Measurements from ENCODE around the gene SKOR1. TPM values are rescaled to one million over a fixed set of nuclear protein-coding genes. Genes with fewer than 3 reads are reported as not detected.
A peak's percentile ranks its signal among the peaks of the same experiment; 100 is the strongest.

The SKOR1 gene
- total RNA-seq, 1 donor from 2014 or later = 0.48 TPM

DNA sequence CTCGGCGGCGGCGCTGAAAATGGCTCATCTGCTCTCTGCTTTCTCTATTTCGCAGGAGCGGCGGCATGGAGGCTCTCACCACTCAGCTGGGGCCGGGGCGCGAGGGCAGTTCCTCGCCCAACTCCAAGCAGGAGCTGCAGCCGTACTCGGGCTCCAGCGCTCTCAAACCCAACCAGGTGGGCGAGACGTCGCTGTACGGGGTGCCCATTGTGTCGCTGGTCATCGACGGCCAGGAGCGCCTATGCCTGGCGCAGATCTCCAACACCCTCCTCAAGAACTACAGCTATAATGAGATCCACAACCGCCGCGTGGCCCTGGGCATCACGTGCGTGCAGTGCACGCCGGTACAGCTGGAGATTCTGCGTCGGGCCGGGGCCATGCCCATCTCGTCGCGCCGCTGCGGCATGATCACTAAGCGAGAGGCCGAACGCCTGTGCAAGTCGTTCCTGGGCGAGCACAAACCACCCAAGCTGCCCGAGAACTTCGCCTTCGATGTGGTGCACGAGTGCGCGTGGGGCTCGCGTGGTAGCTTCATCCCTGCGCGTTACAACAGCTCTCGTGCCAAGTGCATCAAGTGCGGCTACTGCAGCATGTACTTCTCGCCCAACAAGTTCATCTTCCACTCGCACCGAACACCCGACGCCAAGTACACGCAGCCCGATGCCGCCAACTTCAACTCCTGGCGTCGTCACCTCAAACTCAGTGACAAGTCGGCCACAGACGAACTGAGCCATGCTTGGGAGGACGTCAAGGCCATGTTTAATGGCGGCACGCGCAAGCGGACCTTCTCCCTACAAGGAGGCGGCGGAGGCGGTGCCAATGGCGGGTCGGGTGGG, 790 bp downstream of the SKOR1 start:
- Mint-ChIP-seq H3K27me3 (ENCODE audit: unreplicated experiment) (peaks cover 70% of the 10 kb centered on the region), H3K4me3 (ENCODE audit: unreplicated experiment) (peak overlapping the region; percentile 62), H3K27ac (ENCODE audit: unreplicated experiment) (no peak overlapping the region), H3K36me3 (ENCODE audit: unreplicated experiment) (peaks cover 3% of the 10 kb centered on the region), H3K9me3 (ENCODE audit: unreplicated experiment) (no peaks in the 10 kb centered on the region), H3K4me1 (ENCODE audit: unreplicated experiment) (peaks cover 41% of the 10 kb centered on the region)
- DNase-seq (ENCODE audit: extremely low spot score, unreplicated experiment) = no peak
- TF ChIP-seq, protein P1, sequence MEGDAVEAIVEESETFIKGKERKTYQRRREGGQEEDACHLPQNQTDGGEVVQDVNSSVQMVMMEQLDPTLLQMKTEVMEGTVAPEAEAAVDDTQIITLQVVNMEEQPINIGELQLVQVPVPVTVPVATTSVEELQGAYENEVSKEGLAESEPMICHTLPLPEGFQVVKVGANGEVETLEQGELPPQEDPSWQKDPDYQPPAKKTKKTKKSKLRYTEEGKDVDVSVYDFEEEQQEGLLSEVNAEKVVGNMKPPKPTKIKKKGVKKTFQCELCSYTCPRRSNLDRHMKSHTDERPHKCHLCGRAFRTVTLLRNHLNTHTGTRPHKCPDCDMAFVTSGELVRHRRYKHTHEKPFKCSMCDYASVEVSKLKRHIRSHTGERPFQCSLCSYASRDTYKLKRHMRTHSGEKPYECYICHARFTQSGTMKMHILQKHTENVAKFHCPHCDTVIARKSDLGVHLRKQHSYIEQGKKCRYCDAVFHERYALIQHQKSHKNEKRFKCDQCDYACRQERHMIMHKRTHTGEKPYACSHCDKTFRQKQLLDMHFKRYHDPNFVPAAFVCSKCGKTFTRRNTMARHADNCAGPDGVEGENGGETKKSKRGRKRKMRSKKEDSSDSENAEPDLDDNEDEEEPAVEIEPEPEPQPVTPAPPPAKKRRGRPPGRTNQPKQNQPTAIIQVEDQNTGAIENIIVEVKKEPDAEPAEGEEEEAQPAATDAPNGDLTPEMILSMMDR (IDR thresholded peaks at IDR 0.05) = no peak

DNA sequence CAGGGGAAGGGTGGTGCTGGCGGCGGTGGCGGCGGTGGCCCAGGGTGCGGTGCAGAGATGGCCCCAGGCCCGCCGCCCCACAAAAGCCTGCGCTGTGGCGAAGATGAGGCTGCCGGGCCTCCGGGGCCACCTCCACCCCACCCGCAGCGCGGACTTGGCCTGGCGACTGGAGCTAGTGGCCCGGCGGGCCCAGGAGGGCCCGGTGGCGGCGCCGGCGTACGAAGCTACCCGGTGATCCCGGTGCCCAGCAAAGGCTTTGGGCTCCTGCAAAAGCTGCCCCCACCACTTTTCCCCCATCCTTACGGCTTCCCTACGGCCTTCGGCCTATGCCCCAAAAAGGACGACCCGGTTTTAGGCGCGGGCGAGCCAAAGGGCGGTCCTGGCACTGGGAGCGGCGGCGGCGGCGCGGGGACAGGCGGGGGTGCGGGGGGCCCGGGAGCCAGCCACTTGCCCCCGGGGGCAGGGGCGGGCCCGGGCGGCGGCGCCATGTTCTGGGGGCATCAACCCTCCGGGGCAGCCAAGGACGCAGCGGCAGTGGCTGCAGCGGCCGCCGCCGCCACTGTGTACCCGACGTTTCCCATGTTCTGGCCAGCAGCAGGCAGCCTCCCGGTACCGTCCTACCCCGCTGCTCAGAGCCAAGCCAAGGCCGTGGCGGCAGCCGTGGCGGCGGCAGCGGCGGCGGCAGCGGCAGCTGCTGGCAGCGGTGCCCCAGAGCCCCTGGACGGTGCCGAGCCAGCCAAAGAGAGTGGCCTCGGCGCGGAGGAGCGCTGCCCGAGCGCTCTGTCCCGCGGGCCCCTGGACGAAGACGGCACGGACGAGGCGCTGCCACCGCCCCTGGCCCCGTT, 1.6 kb downstream of the SKOR1 start:
- DNase-seq (ENCODE audit: extremely low spot score, unreplicated experiment) = no peak
- H3K36me3 Mint-ChIP-seq (ENCODE audit: unreplicated experiment) = peaks cover 3% of the 10 kb centered on the region
- peaks cover 33% of the 10 kb centered on the region for H3K4me1 Mint-ChIP-seq (ENCODE audit: unreplicated experiment)
- H3K27me3 Mint-ChIP-seq (ENCODE audit: unreplicated experiment) = peaks cover 67% of the 10 kb centered on the region
- TF ChIP-seq, protein P1 (IDR thresholded peaks at IDR 0.05) = no peak
- H3K27ac Mint-ChIP-seq (ENCODE audit: unreplicated experiment) = no peak overlapping the region
- no peak overlapping the region for H3K4me3 Mint-ChIP-seq (ENCODE audit: unreplicated experiment)
- no peaks in the 10 kb centered on the region for H3K9me3 Mint-ChIP-seq (ENCODE audit: unreplicated experiment)

DNA sequence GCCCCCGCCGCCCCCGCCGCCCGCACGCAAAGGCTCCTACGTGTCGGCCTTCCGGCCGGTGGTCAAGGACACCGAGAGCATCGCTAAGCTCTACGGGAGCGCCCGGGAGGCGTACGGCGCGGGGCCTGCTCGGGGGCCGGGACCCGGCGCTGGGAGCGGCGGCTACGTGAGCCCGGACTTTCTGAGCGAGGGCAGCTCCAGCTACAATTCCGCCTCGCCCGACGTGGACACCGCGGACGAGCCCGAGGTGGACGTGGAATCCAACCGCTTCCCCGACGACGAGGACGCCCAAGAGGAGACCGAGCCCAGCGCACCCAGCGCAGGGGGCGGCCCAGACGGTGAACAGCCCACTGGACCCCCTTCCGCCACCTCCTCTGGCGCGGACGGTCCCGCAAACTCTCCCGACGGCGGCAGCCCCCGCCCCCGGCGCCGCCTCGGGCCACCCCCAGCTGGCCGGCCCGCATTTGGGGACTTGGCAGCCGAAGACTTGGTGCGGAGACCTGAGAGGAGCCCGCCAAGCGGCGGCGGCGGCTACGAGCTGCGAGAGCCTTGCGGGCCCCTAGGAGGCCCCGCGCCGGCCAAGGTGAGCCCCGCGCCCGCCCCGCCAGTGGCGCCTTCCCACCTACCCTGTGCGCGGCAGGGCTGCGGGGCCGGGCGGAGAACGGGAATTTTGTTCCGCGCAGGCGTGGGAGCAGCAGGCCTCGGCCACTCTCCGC, 2.4 kb downstream of the SKOR1 start:
- DNase-seq (ENCODE audit: extremely low spot score, unreplicated experiment) = no peak
- H3K27me3 Mint-ChIP-seq (ENCODE audit: unreplicated experiment) = peaks cover 60% of the 10 kb centered on the region
- no peaks in the 10 kb centered on the region for H3K9me3 Mint-ChIP-seq (ENCODE audit: unreplicated experiment)
- peaks cover 3% of the 10 kb centered on the region for H3K36me3 Mint-ChIP-seq (ENCODE audit: unreplicated experiment)
- TF ChIP-seq, protein P1 (IDR thresholded peaks at IDR 0.05) = no peak
- no peak overlapping the region for H3K4me3 Mint-ChIP-seq (ENCODE audit: unreplicated experiment)
- H3K4me1 Mint-ChIP-seq (ENCODE audit: unreplicated experiment) = peaks cover 29% of the 10 kb centered on the region
- H3K27ac Mint-ChIP-seq (ENCODE audit: unreplicated experiment) = no peak overlapping the region

DNA sequence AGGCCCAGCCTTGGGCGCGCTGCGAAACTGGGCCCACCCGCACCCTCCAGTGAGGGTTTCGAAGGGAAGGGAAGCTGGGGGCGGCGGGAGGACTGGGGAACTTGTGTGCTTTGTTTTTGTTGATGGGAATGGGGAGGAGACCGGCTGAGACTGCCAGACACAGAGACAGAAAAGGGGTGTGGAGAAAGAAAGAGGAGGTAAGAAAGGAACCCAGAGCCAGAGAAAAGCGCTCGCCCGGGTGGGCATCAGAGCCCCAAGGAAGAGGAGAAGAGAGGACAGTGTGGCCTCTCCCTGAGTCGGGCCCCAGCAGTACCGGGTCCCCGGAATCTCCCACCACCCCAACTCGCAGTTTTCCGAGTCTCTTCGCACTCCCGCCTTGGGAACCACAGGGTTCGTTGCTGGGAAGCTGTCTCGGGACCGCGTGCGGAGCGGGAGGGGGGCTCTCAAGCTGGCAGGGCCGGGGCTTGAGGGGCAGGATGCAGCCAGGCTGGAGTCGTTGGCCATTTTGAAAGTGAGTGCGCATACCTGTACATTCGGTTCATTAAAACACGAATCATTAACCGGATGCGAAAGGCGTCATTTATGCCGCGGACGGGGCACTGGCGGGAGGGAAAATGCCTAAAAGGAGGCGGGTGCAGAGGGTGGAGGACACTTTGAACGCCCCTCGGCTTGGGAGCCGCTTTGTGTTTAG, 3.1 kb downstream of the SKOR1 start:
- TF ChIP-seq, protein P1 (IDR thresholded peaks at IDR 0.05) = no peak
- H3K4me1 Mint-ChIP-seq (ENCODE audit: unreplicated experiment) = peaks cover 36% of the 10 kb centered on the region
- no peak for DNase-seq (ENCODE audit: extremely low spot score, unreplicated experiment)
- peaks cover 64% of the 10 kb centered on the region for H3K27me3 Mint-ChIP-seq (ENCODE audit: unreplicated experiment)
- H3K36me3 Mint-ChIP-seq (ENCODE audit: unreplicated experiment) = peaks cover 3% of the 10 kb centered on the region
- H3K9me3 Mint-ChIP-seq (ENCODE audit: unreplicated experiment) = no peaks in the 10 kb centered on the region
- H3K4me3 Mint-ChIP-seq (ENCODE audit: unreplicated experiment) = no peak overlapping the region
- H3K27ac Mint-ChIP-seq (ENCODE audit: unreplicated experiment) = no peak overlapping the region

Data from osteocyte (in vitro differentiated cells).